Measurements from ENCODE around the gene CPNE2. TPM values are rescaled to one million over a fixed set of nuclear protein-coding genes. Genes with fewer than 3 reads are reported as not detected.
"Not testable (repeated sequence)": the region's sequence is repeated elsewhere in the genome, so short reads cannot be mapped to it uniquely, and the experiment has no call there.

Gene CPNE2
- polyA plus RNA-seq, 1 experiment, result 80.6 TPM

- CTCF ChIA-PET, result interaction anchor here (1.2 to 2.2 kb wide), 2 partner anchors 14 to 93 kb away, joined by 3 to 6 read pairs; no protein-coding TSS in a partner anchor
- POLR2A ChIA-PET, result no interaction called here
Observed at GRCh38 chr16:57184887-57185445, 92.6 kb downstream of the CPNE2 start.

GRCh38 chr16:57185446-57185944 is 93.1 kb downstream of the CPNE2 start:
- H3K4me3 ChIP-seq (ENCODE audit: low read depth, low read length), result peak overlapping the region; percentile 83
- DNase-seq (ENCODE audit: low read depth), result no peak

More at GRCh38 chr16:57184887-57185445, 92.6 kb downstream of the CPNE2 start:
- peak overlapping the region; percentile 83 for H3K4me3 ChIP-seq (ENCODE audit: low read depth, low read length)
- H3K27me3 ChIP-seq (ENCODE audit: control insufficient read depth, insufficient read depth, low read length), result no peaks in the 10 kb centered on the region
- H3K36me3 ChIP-seq (ENCODE audit: control insufficient read depth, insufficient read depth, low read length), result no peaks in the 10 kb centered on the region; the same call in 1 of the 2 replicates
- TF ChIP-seq, protein P1, sequence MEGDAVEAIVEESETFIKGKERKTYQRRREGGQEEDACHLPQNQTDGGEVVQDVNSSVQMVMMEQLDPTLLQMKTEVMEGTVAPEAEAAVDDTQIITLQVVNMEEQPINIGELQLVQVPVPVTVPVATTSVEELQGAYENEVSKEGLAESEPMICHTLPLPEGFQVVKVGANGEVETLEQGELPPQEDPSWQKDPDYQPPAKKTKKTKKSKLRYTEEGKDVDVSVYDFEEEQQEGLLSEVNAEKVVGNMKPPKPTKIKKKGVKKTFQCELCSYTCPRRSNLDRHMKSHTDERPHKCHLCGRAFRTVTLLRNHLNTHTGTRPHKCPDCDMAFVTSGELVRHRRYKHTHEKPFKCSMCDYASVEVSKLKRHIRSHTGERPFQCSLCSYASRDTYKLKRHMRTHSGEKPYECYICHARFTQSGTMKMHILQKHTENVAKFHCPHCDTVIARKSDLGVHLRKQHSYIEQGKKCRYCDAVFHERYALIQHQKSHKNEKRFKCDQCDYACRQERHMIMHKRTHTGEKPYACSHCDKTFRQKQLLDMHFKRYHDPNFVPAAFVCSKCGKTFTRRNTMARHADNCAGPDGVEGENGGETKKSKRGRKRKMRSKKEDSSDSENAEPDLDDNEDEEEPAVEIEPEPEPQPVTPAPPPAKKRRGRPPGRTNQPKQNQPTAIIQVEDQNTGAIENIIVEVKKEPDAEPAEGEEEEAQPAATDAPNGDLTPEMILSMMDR (IDR thresholded peaks at IDR 0.05; ENCODE audit: insufficient read depth, low read depth, low read length), result no peak
- no peak for DNase-seq (ENCODE audit: low read depth)

GRCh38 chr16:57185945-57186871 is 93.8 kb downstream of the CPNE2 start, which contains the start of the genes PSME3IP1 and RSPRY1:
Gene PSME3IP1, minus strand, starts transcription at chr16:57186039. Its CDS starts 12,185 bp downstream, at chr16:57173854.
Gene RSPRY1, plus strand, starts transcription at chr16:57186329. Its CDS starts 18,330 bp downstream, at chr16:57204659.
- no peaks in the 10 kb centered on the region for H3K27me3 ChIP-seq (ENCODE audit: control insufficient read depth, insufficient read depth, low read length)
- peak; percentile 99 for DNase-seq (ENCODE audit: low read depth)
- TF ChIP-seq, protein P1 (IDR thresholded peaks at IDR 0.05; ENCODE audit: insufficient read depth, low read depth, low read length), result no peak
- POLR2A ChIA-PET, result interaction anchor here (0.6 kb wide), 3 partner anchors 24 to 338 kb away, joined by 3 to 6 read pairs (median 5); no protein-coding TSS in a partner anchor
- no peaks in the 10 kb centered on the region; the same call in 1 of the 2 replicates for H3K36me3 ChIP-seq (ENCODE audit: control insufficient read depth, insufficient read depth, low read length)
- CTCF ChIA-PET, result interaction anchor here (0.7 to 1.5 kb wide), 5 partner anchors 16 to 334 kb away, joined by 3 read pairs; no protein-coding TSS in a partner anchor
- H3K4me3 ChIP-seq (ENCODE audit: low read depth, low read length), result peak within 1 kb of the TSS; percentile 83

More at GRCh38 chr16:57185446-57185944, 93.1 kb downstream of the CPNE2 start:
- ChIA-PET CTCF (interaction anchor here (0.7 to 1.2 kb wide), 2 partner anchors 15 to 334 kb away, joined by 3 read pairs; no protein-coding TSS in a partner anchor), POLR2A (interaction anchor here (0.6 kb wide), 3 partner anchors 23 to 337 kb away, joined by 3 to 6 read pairs (median 5); no protein-coding TSS in a partner anchor)
- TF ChIP-seq, protein P1 (IDR thresholded peaks at IDR 0.05; ENCODE audit: insufficient read depth, low read depth, low read length), result no peak
- no peaks in the 10 kb centered on the region for H3K27me3 ChIP-seq (ENCODE audit: control insufficient read depth, insufficient read depth, low read length)
- no peaks in the 10 kb centered on the region; the same call in 1 of the 2 replicates for H3K36me3 ChIP-seq (ENCODE audit: control insufficient read depth, insufficient read depth, low read length)

DNA sequence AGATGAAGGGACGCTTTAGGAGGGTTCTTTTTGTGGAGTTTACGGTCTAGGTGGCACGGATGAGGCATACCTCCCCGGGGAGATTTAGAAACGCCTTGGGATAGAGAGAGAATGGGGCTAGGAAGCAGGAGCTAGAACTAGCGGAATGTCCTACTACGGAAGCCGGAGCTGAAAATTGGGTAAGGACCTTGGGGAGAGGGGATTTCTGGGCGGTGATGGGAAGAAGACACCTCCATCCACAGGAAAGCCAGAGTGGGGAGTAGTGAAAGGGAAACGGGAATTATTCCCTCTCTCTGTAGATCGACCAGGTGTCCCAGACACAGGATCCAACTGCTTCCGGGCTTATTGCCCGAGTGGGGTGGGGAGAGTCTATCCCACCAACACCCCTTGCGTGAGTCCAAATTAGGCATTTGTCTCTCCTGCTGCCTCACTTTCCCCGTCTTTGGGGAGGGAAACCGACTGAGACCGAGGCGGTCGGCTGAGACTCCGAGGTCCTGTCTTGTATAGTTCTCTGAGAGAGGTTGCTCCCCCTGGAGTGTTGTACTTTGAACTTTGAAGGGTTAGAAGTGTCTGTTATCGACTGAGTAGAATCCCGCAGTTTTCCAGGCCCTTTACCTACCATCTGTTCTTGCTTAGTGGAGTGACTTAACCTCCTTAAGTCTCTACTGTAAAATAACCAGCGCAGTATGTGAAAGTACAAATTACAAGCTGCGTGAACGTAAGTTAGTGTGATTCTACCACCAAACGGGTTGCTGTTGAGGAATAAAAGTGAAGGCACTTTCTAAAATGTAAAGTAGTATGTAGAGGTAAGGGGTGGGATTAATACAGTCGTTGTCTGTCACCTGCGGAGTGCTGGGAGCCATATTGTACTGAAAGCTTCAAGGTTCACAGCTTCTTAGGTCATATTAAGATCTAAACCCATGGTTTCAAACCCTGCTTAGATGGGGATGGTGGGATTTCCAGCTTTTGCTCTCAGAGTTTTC is 94.8 kb downstream of the CPNE2 start:
- Histone ChIP-seq H3K27me3 (ENCODE audit: control insufficient read depth, insufficient read depth, low read length) (no peaks in the 10 kb centered on the region), H3K4me3 (ENCODE audit: low read depth, low read length) (peak overlapping the region; percentile 83), H3K36me3 (ENCODE audit: control insufficient read depth, insufficient read depth, low read length) (no peaks in the 10 kb centered on the region; the same call in 1 of the 2 replicates)
- DNase-seq (ENCODE audit: low read depth), result no peak
- TF ChIP-seq, protein P1 (IDR thresholded peaks at IDR 0.05; ENCODE audit: insufficient read depth, low read depth, low read length), result no peak
- ChIA-PET POLR2A (no interaction called here), CTCF (interaction anchor here (0.7 to 1.5 kb wide), 3 partner anchors 46 to 230 kb away, joined by 3 read pairs; no protein-coding TSS in a partner anchor)

DNA sequence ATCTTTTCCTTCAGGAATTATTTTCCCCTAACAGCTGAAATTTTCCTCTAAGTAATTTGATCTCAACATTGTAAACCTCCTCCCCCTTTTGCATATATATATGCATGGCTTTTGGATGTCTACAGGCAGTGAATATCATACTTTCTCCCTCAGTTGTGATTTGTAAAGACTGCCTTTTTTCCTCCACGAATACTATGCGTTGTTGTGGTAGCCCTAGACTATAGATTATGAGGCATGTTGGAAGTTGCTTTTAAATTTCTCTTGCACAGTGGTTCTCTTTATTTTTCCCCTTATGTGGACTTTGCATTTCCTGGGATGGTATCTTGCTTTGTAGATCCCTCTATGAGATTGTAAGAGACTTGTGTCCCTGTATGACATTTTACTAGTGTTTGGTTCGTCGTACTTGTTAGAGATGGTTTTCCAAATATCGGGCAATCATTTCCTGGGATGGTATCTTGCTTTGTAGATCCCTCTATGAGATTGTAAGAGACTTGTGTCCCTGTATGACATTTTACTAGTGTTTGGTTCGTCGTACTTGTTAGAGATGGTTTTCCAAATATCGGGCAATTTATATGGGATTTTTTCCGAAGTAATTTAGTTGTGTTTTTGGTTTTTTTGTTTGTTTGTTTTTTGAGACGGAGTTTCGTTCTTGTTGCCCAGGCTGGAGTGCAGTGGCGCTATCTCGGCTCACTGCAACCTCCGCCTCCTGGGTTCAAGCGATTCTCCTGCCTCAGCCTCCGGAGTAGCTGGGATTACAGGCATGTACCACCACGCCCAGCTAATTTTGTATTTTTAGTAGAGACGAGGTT is 95.7 kb downstream of the CPNE2 start:
- DNase-seq (ENCODE audit: low read depth); H3K27me3 ChIP-seq (ENCODE audit: control insufficient read depth, insufficient read depth, low read length); H3K36me3 ChIP-seq (ENCODE audit: control insufficient read depth, insufficient read depth, low read length); POLR2A ChIA-PET: not testable (repeated sequence)
- H3K4me3 ChIP-seq (ENCODE audit: low read depth, low read length), result peak overlapping the region; percentile 83
- CTCF ChIA-PET, result interaction anchor here (1.5 kb wide), 1 partner anchor 45 kb away, joined by 3 read pairs; no protein-coding TSS in a partner anchor
